MCF 10A (cell line): Measurements from ENCODE around the gene PSMD1. TPM values are rescaled to one million over a fixed set of nuclear protein-coding genes. Genes with fewer than 3 reads are reported as not detected.
"Not testable (repeated sequence)": the region's sequence is repeated elsewhere in the genome, so short reads cannot be mapped to it uniquely, and the experiment has no call there.

Experiments used
- BruUV-seq: library from RNA; stranded (reverse); fragments of 400-500 nt; replicated peaks from 2 replicates; lab custom pipeline; 2021; lab: Mats Ljungman, UMichigan
- CTCF ChIA-PET: fragments of 300-600 bp; sonication (Branson Sonifier 250); formaldehyde crosslinking; extraction: SDS; loops from one replicate; lab custom pipeline; 2021; ENCODE audit warnings: antibody characterized with exemption, inconsistent platforms; lab: Yijun Ruan, JAX
- POLR2A ChIA-PET: fragments of 300-600, 350-650 bp; sonication (Branson Sonifier 250); formaldehyde crosslinking; extraction: SDS; loops from one replicate; lab custom pipeline; 2020; ENCODE audit warnings: antibody characterized with exemption, inconsistent platforms; lab: Yijun Ruan, JAX
- DNase-seq: peaks from one replicate; pipeline ENCODE4 v3.0.0-alpha.2; 2018; ENCODE audit not compliant: unreplicated experiment
- H3K27ac Mint-ChIP-seq: one replicate; pipeline ENCODE4 v1.8.0; 2022; ENCODE audit warnings: mild to moderate bottlenecking, low read depth, mixed read lengths; ENCODE audit not compliant: unreplicated experiment
- H3K27me3 Mint-ChIP-seq: one replicate; pipeline ENCODE4 v1.8.0; 2022; ENCODE audit warnings: mixed read lengths; ENCODE audit not compliant: insufficient read depth, unreplicated experiment
- H3K36me3 Mint-ChIP-seq: one replicate; pipeline ENCODE4 v1.8.0; 2022; ENCODE audit warnings: mild to moderate bottlenecking, moderate library complexity, mixed read lengths; ENCODE audit not compliant: insufficient read depth, unreplicated experiment
- H3K4me1 Mint-ChIP-seq: one replicate; pipeline ENCODE4 v1.8.0; 2022; ENCODE audit warnings: mixed read lengths; ENCODE audit not compliant: insufficient read depth, unreplicated experiment
- H3K4me3 Mint-ChIP-seq: one replicate; pipeline ENCODE4 v1.8.0; 2022; ENCODE audit warnings: mild to moderate bottlenecking, moderate library complexity, mixed read lengths; ENCODE audit not compliant: unreplicated experiment
- H3K9me3 Mint-ChIP-seq: one replicate; pipeline ENCODE4 v1.8.0; 2022; ENCODE audit warnings: mixed read lengths; ENCODE audit not compliant: unreplicated experiment
- intact Hi-C: fragments of 100-400 bp; cut with micrococcal nuclease; formaldehyde crosslinking; loops from 2 replicates; pipeline ENCODE4 v1.14.1; 2022
- total RNA-seq: library from RNA; stranded (reverse); gene quantifications from 2 replicates; pipeline ENCODE4 v1.2.3, GENCODE V29; 2022
- TF ChIP-seq, protein P1 (sequence below): fragments of 200-600 bp; IDR thresholded peaks from one replicate; pipeline ENCODE4 v1.8.0; 2022; ENCODE audit warnings: antibody characterized with exemption, mild to moderate bottlenecking; ENCODE audit not compliant: unreplicated experiment

The PSMD1 gene
- total RNA-seq, 1 experiment from 2014 or later = 88.5 TPM

DNA sequence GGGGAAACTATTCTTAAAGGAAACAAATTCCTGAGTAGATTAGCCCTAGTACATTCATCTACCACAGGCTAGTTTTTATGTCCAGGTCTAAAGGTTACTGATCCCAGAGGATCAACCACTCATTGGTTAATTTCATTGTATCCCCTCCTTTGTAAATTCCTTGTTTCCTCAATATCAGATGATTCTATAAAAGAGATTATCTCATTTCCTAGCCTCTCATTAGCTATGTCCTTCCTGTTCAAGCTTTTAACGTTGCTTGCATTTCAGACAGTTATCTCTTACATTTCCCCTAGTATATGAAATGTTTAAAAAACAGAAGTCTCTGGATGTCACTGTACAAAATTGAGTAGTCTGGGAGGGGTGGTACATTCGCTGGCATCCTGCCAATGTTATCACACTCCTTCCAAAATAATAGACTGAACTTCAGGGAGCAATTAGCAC, 117.6 kb downstream of the PSMD1 start:
- peaks cover 57% of the 10 kb centered on the region for H3K36me3 Mint-ChIP-seq
- intact Hi-C loops = no loop called here
- no peaks in the 10 kb centered on the region for H3K9me3 Mint-ChIP-seq
- ChIA-PET POLR2A (no interaction called here), CTCF (interaction anchor here (0.6 to 1.1 kb wide), 3 partner anchors 65 to 72 kb away, joined by 3 to 4 read pairs (median 3); no protein-coding TSS in a partner anchor)
- TF ChIP-seq, protein P1, sequence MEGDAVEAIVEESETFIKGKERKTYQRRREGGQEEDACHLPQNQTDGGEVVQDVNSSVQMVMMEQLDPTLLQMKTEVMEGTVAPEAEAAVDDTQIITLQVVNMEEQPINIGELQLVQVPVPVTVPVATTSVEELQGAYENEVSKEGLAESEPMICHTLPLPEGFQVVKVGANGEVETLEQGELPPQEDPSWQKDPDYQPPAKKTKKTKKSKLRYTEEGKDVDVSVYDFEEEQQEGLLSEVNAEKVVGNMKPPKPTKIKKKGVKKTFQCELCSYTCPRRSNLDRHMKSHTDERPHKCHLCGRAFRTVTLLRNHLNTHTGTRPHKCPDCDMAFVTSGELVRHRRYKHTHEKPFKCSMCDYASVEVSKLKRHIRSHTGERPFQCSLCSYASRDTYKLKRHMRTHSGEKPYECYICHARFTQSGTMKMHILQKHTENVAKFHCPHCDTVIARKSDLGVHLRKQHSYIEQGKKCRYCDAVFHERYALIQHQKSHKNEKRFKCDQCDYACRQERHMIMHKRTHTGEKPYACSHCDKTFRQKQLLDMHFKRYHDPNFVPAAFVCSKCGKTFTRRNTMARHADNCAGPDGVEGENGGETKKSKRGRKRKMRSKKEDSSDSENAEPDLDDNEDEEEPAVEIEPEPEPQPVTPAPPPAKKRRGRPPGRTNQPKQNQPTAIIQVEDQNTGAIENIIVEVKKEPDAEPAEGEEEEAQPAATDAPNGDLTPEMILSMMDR = no peak
- no peaks in the 10 kb centered on the region for H3K27me3 Mint-ChIP-seq
- no peaks in the 10 kb centered on the region for H3K4me1 Mint-ChIP-seq
- no peak for DNase-seq
- BruUV-seq = TSS peak; percentile 5
- no peak overlapping the region for H3K27ac Mint-ChIP-seq
- H3K4me3 Mint-ChIP-seq = no peak overlapping the region

DNA sequence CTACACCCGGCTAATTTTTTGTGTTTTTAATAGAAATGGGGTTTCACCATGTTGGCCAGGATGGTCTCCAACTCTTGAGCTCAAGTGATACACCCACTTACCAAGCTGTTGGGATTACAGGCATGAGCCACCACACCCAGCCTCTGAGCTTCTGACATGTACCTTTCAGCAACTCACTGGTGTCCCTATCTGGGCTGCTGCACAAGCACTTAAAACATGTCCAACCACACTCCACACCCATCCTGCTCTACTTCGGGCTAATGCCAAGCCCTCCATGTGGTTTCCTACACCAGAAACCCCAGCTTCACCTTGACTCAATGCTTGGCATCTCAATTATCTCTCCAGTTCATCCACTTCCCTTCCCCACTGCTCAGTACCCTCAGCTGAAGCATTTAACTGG, 119.4 kb downstream of the PSMD1 start:
- H3K4me1 Mint-ChIP-seq = no peaks in the 10 kb centered on the region
- H3K9me3 Mint-ChIP-seq = no peaks in the 10 kb centered on the region
- intact Hi-C loops = no loop called here
- H3K27ac Mint-ChIP-seq = no peak overlapping the region
- TF ChIP-seq, protein P1 = no peak
- H3K27me3 Mint-ChIP-seq = no peaks in the 10 kb centered on the region
- DNase-seq = no peak
- POLR2A ChIA-PET = interaction anchor here (0.6 kb wide), 2 partner anchors 34 to 288 kb away, joined by 3 to 4 read pairs; partner anchors contain the start of gene NCL
- CTCF ChIA-PET = interaction anchor here (0.6 kb wide), 1 partner anchor 19 kb away, joined by 3 read pairs; no protein-coding TSS in a partner anchor
- peaks cover 42% of the 10 kb centered on the region for H3K36me3 Mint-ChIP-seq
- BruUV-seq = no TSS peak
- H3K4me3 Mint-ChIP-seq = no peak overlapping the region

DNA sequence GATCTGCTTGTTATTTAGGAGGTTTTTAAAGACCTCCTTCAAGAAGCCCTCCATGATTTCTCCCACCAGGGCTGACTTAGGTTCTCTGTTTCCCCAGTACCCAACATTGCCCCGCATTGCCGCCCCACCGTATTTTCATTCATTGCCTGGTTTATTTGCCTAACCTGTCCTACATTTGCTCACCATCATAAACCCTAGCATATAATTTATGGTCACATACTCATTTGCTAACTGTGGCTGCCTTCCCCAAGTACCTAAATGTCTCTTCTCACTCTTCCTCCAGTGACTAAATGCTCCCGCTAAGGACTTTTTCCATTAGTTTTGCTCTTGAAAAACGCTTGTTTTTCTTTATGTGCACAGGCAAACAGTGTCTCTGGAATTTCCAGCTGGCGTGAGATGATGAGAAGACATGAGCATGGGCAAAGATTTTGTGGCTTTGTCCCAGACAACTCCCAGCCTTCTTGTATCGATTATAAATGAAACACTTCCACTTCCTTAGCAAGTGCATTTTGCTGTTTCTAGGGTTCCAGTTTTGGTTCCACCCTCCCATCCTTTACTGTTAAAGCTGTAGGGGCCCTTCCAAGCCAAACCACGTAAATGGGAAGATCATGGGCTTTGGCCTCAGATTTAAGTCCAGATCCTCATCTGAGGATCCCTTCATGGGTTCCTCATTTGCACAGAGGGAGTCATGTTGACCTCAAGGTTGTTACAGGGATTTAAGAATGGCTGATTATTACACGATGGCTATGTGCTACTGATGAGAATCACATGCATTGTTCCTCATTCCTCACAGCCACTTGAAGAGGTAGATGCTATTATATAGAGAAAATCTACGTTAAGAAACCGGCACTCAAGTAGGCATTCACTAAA, 120.7 kb downstream of the PSMD1 start:
- BruUV-seq = no TSS peak
- peaks cover 30% of the 10 kb centered on the region for H3K36me3 Mint-ChIP-seq
- intact Hi-C loops = no loop called here
- ChIA-PET POLR2A (no interaction called here), CTCF (no interaction called here)
- no peak for DNase-seq
- no peak overlapping the region for H3K4me3 Mint-ChIP-seq
- TF ChIP-seq, protein P1 = no peak
- H3K4me1 Mint-ChIP-seq = no peaks in the 10 kb centered on the region
- H3K9me3 Mint-ChIP-seq = no peaks in the 10 kb centered on the region
- H3K27ac Mint-ChIP-seq = no peak overlapping the region
- no peaks in the 10 kb centered on the region for H3K27me3 Mint-ChIP-seq

DNA sequence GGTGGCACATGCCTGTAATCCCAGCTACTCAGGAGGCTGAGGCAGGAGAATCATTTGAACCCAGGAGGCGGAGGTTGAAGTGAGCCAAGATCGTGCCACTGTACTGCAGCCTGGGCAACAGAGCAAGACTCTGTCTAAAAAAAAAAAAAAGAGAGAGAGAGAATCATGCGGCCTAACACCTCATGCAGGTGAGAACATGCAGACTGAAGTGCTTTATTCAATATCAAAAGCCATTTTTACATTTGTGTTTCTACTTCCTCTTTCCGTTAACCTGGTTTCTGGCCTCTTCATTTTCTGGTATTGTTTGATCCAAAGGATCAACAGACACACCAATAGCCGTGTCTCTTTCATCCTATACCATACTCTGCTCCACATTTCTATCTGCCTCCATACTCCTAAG, 122.1 kb downstream of the PSMD1 start:
- H3K9me3 Mint-ChIP-seq, intact Hi-C loops, BruUV-seq, DNase-seq, H3K4me3 Mint-ChIP-seq, H3K27me3 Mint-ChIP-seq, H3K27ac Mint-ChIP-seq, H3K4me1 Mint-ChIP-seq: not testable (repeated sequence)
- POLR2A ChIA-PET = interaction anchor here (0.7 kb wide), 1 partner anchor 13 kb away, joined by 3 read pairs; no protein-coding TSS in a partner anchor
- peaks cover 22% of the 10 kb centered on the region for H3K36me3 Mint-ChIP-seq
- CTCF ChIA-PET = interaction anchor here (0.7 kb wide), 1 partner anchor 74 kb away, joined by 4 read pairs; no protein-coding TSS in a partner anchor
